HG03097 (cell line): ENCODE data around the gene RNU1-4.
"Not testable (repeated sequence)": the region's sequence is repeated elsewhere in the genome, so short reads cannot be mapped to it uniquely, and the experiment has no call there.

Source experiments
- ATAC-seq: cut with Tn5 transposase; IDR thresholded peaks from one replicate; pipeline ENCODE4 v1.9.1; 2021; ENCODE audit not compliant: unreplicated experiment, low FRiP score

RNU1-4 gene

GRCh38 chr1:16764820-16765655 lies 24.7 kb downstream of the RNU1-4 start:
- not testable (repeated sequence) for ATAC-seq

DNA sequence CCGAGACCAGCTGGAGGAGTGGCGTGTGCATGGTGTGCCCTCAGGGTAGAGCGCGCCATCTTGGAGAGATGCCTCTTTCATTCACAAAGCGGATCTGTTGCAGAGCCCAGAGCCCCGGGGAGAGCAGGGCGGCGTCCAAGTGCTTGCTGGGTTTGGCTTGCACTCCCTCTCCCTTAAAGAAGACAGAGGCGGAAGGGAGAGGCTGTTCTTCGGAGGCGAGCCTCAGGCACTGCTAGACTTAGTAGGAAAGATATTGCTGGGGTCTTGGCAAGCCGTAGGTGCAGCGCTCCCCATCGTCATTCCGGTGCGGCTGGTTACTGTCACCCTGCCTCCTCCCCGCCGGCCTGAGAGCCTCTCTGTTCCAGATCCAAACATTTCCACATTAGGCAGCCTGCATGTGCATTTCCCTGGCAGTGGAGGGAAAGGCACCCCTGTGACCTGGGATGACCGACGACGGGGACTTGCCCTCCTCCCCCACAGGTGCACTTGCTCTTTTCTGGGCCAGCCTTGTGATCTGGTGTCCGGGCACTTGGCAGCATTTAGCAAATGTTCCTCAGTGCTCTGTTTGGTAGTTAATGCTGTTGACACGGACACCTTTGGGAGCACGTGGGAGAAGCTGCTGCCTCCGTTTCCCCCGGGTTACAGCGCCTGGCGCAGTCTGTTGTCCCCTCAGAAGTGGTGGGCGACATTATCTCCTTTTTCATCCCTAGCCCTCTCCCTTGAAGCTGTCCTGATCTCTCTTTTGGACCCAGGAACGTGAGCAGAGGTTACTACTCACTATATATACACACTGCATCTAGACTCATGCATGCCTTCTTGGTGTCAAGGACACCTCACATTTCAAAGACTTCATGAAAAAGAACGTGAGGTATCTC lies 25.7 kb downstream of the RNU1-4 start:
- not testable (repeated sequence) for ATAC-seq

- not testable (repeated sequence) for ATAC-seq
Observed at GRCh38 chr1:16766689-16767256, 26.5 kb downstream of the RNU1-4 start.

- ATAC-seq: not testable (repeated sequence)
Observed at GRCh38 chr1:16770139-16770759, 29.9 kb downstream of the RNU1-4 start.

GRCh38 chr1:16770896-16771446 lies 30.7 kb downstream of the RNU1-4 start:
- ATAC-seq: not testable (repeated sequence)

DNA sequence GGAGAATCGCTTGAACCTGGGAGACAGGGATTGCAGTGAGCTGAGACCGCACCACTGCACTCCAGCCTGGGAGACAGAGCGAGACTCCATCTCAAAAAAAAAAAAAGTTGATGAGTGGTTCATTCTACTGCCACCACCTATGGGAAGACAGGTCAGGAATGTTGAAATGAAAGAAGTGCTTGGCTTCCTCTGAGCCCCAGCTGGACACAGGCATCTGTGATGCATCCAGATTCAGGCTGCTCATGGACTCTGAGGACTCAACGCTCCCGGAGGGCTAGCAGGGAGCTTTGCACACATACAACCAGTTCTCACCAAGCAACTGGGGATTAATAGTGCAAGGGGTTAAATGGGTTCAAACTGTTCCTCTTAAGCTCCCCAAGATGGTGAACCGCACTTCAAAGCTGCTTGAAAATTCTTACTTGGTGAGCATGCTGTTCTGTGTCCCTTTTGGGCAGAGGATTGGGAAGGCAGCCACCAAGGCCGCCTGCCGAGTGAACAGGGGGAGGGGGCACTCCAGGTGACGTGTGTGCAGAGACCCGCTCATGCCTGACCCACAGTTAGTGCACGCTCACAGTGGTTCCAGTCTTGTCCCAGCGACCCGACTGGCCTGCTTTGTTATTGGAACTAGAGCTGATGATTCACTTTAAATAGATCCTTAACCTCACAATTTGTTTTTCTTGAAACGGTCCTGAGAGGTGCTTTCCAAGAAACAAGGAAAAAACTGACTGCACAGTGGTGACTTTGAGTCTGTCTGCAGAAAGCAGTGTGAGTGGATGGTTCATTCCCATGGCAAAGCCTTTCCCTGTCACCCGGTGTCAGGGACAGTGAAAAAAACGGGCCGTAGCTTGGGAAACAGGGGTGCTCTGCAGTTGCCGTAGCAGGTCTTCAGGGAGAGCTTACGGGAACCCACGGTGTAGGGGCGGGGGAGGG lies 32.2 kb downstream of the RNU1-4 start:
- not testable (repeated sequence) for ATAC-seq

GRCh38 chr1:16773205-16773596 lies 32.9 kb downstream of the RNU1-4 start:
- not testable (repeated sequence) for ATAC-seq

GRCh38 chr1:16773723-16774122 lies 33.4 kb downstream of the RNU1-4 start:
- ATAC-seq: not testable (repeated sequence)

DNA sequence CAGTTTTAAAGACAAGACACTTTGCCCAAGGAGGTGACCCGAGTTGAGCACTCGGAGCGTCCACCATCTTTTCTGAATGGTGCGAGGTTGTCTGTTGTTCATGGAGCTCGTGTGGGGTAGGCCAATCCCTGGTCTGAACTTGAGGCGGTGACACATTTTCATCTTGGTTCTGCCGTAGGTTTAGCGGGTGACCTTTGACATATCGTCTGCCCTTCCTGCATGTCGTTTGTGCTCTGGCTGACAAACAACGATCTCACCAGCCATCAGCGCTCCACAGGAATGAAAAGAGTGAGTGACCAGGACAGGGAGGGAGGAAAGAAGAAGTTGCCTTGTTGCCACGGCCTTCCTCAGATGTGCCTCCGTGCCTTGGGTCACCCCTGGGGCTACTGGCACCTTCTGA lies 34.5 kb downstream of the RNU1-4 start:
- not testable (repeated sequence) for ATAC-seq

GRCh38 chr1:16775290-16775689 lies 35.0 kb downstream of the RNU1-4 start:
- ATAC-seq: not testable (repeated sequence)

- ATAC-seq: not testable (repeated sequence)
Observed at GRCh38 chr1:16776248-16776647, 35.9 kb downstream of the RNU1-4 start.

GRCh38 chr1:16776835-16777234 lies 36.5 kb downstream of the RNU1-4 start:
- not testable (repeated sequence) for ATAC-seq

GRCh38 chr1:16777821-16778220 lies 37.5 kb downstream of the RNU1-4 start:
- ATAC-seq: not testable (repeated sequence)

- not testable (repeated sequence) for ATAC-seq
Observed at GRCh38 chr1:16779525-16779924, 39.2 kb downstream of the RNU1-4 start.

- ATAC-seq: not testable (repeated sequence)
Observed at GRCh38 chr1:16781033-16781432, 40.7 kb downstream of the RNU1-4 start.

GRCh38 chr1:16781625-16782024 lies 41.3 kb downstream of the RNU1-4 start:
- not testable (repeated sequence) for ATAC-seq

DNA sequence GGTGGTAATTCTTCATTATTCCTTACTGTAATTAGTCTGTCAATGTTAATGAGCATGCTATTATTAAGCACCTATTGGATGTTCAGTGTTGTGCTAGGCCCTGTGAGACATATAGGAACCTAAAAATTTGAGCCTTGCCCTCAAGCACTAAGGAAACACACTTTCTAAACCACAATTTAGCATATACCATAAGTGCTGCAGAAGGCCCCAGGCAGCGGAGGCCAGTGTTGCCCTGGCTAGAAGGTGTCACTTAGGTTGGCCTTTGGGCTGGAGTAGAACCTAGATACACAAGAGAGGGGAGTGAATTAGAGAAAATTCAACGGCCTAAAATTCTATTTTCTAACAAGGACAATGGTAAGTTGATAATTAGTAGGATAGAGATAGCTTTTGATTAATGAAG lies 44.6 kb downstream of the RNU1-4 start:
- ATAC-seq: not testable (repeated sequence)

DNA sequence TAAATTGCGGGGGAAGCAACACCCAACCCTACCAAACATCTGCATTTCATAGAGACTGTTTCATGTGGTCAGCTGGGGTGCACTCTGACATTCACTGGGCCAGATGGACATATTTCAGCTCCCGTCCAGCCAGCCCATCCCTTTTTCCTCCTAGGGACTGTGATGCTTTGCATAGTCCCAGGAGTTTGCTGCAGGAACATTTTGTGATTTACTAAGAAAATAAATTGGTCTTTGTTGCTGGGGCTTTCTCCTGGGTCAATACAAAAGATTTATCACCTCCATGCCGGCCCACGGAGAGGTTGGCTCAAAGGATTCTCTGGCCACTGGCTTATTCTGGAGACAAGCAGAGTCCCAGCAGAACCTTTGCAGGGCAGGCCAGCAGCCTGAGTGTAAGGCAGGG lies 46.0 kb downstream of the RNU1-4 start:
- ATAC-seq: not testable (repeated sequence)

DNA sequence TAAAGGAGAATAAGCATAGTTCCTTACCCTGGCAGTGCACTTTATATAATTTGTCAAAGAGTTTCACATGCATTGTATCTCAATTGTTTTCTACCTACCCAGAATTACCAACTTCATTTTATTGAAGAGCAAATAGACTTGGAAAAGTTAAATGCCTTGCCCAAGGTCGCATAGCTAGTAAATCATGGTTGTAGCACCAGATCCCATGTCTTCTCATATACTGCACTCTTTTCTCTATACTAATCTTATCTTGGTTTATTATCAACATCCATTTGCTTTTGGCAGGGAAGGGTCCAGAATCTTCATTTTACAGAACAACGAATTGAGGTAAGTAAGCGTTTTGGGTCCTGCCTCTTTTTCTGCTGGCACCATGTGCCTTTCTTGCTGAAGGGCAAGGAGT lies 46.9 kb downstream of the RNU1-4 start:
- ATAC-seq: not testable (repeated sequence)
